Heart left ventricle (tissue), 16 donors: ENCODE results near the gene HHAT. TPM values are rescaled to one million over a fixed set of nuclear protein-coding genes. Genes with fewer than 3 reads are reported as not detected.

ENCODE experiments used
- ATAC-seq, 4 donors: fragments of 200-7000 bp; cut with Tn5 transposase; one replicate each; pipeline ENCODE4 v1.9.1; 2020 to 2022; ENCODE audit warnings: moderate library complexity in 4 of 4, mild to moderate bottlenecking in 3 of 4, moderate number of reproducible peaks in 1 of 4
- DNase-seq, 5 donors: peaks; one replicate each; pipeline ENCODE4 v3.0.0-alpha.2; 2020
- H3K27ac ChIP-seq, 12 donors: fragments of 200-600 bp; sonication (generic) in 4 of 12; one replicate each; pipeline versions ENCODE4 v1.5.0 to v1.8.0; 2016 to 2022; ENCODE audit warnings: mild to moderate bottlenecking in 2 of 12
- H3K27me3 ChIP-seq, 9 donors: fragments of 200-600 bp; sonication (generic) in 2 of 9; one replicate each; pipeline versions ENCODE4 v1.5.1 to v1.8.0; 2016 to 2022; ENCODE audit warnings: mild to moderate bottlenecking in 3 of 9
- H3K36me3 ChIP-seq, 9 donors: fragments of 200-600 bp; sonication (generic) in 2 of 9; one replicate each; pipeline versions ENCODE4 v1.5.0 to v1.8.0; 2018 to 2022; ENCODE audit warnings: mild to moderate bottlenecking in 2 of 9
- H3K4me1 ChIP-seq, 12 donors: fragments of 200-600 bp; sonication (generic) in 4 of 12; one replicate each; pipeline versions ENCODE4 v1.5.0 to v1.8.0; 2016 to 2022; ENCODE audit warnings: mild to moderate bottlenecking in 3 of 12
- H3K4me3 ChIP-seq, 12 donors: fragments of 200-600 bp; sonication (generic) in 4 of 12; one replicate each; pipeline versions ENCODE4 v1.5.0 to v1.8.0; 2017 to 2022; ENCODE audit warnings: mild to moderate bottlenecking in 9 of 12, moderate library complexity in 4 of 12
- H3K9me3 ChIP-seq, 12 donors: fragments of 200-600 bp; sonication (generic) in 4 of 12; one replicate each; pipeline versions ENCODE4 v1.5.0 to v1.8.0; 2016 to 2022; ENCODE audit warnings: mild to moderate bottlenecking in 1 of 12
- POLR2A ChIP-seq, 2 donors: fragments of 450-650 bp; IDR thresholded peaks; one replicate each; pipeline ENCODE4 v1.6.1; 2017; ENCODE audit warnings: antibody characterized with exemption in 2 of 2, mild to moderate bottlenecking in 2 of 2, moderate library complexity in 2 of 2
- WGBS, 4 donors: extraction: QIAGEN DNeasy Blood & Tissue Kit in 2 of 4; methylation state at CpG; one replicate each; pipeline versions ENCODE4 v1.1.5 to v1.1.7; 2013 to 2018; 5-methylcytosine and 5-hydroxymethylcytosine counted together
- intact Hi-C, 10 donors: fragments of 100-400 bp; cut with DNase I; formaldehyde crosslinking; loops; one replicate each; pipeline versions ENCODE4 v1.11.1 to v1.14.2; 2022
- polyA plus RNA-seq, 2 donors: library from polyadenylated mRNA; stranded (reverse); fragments of 200-250 nt; gene quantifications; one replicate each; pipeline ENCODE4 v1.2.3, GENCODE V29; 2013
- total RNA-seq, 9 donors: library from RNA; depleted of rRNA in 2 of 9; stranded (reverse); fragments of >200 nt in 2 of 9; fragmentation: NEBNext Ultra II Directional in 3 of 9; extraction: Animal tissue kit (Norgen Biotek cat#: 25700) in 3 of 9; gene quantifications; one replicate each; pipeline versions ENCODE4 v1.1.0 to v1.2.4, GENCODE V29; 2016 to 2023
- TF ChIP-seq, protein P1 (sequence below), 12 donors: fragments of 200-600 bp; sonication (generic) in 4 of 12; IDR thresholded peaks; one replicate each; pipeline versions ENCODE4 v1.5.0 to v1.8.0; 2018 to 2022; ENCODE audit warnings: antibody characterized with exemption in 12 of 12, mild to moderate bottlenecking in 5 of 12
- donor health status: ischemic (EF 13 %, LVEDD 7.1; RV severe dilation, severe dysfunction).
- donor health status: healthy with polysubstance abuse.
- donor health status: DM: no; HTN: yes; CAD: no.
- donor health status: DM: no; HTN: no; CAD: no.
- donor health status: ischemic (EF 25% LVEDD 6.9; RV normal size, moderate dysfunction).
- donor health status: ischemic (EF 25% LVEDD 5.7; RV mildly dilated, moderate dysfunction).
- donor health status: healthy.
- donor health status: DM: yes; HTN: yes; CAD: no.
- donor health status: ischemic (EF 35%, LVEDD 5.7; RV mildly dilated, moderate dysfunction).
- donor health status: nonischemic (EF 11% LVEDD 7.7; RV severe dilation, severe dysfunction).
- donor health status: DM: yes; HTN: yes; CAD: no.
- donor health status: PGD.
- donor health status: ischemic (EF 29% LVEDD 5.4; RV normal size, mild dysfunction).
- donor health status: nonischemic (EF 23%, LVEDD 6.1; RV moderate dilation, normal function).

The HHAT gene
- total and polyA plus RNA-seq, 11 donors: 0.98 to 4.7 (median 2.8) TPM

DNA sequence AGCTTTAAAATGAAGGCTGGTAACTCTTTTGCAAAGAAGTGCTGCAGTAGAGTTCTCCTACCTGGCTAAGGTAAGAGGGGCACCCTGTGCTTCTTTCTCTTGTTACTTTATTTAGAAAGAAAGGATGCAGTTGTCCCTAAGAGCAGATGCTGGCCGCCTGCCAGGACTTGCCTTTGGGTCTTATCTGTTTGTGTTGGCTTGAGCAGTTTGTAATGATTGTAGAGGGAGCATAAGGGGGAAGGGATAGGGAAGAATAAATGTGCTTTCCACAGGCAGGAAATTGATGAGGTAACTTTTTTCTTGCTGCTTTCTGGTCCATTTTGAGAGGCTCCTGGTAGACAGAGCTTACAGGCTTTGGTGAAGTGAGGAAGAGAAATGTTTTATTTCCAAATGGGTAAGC, 229.6 kb downstream of the HHAT start:
- DNase-seq (peak; percentile 38 to 75 (median 60)), ATAC-seq (peak in 3 of 4 donors; percentile 39 to 81 (median 44))
- Histone ChIP-seq H3K36me3 (no peaks in the 10 kb centered on the region), H3K4me1 (peaks cover 0 to 15% (median 7%) of the 10 kb centered on the region in 12 donors), H3K4me3 (no peak overlapping the region), H3K9me3 (no peaks in the 10 kb centered on the region), H3K27ac (no peak overlapping the region), H3K27me3 (no peaks in the 10 kb centered on the region)
- TF ChIP-seq POLR2A (IDR thresholded peaks at IDR 0.05): no peak
- TF ChIP-seq, protein P1, sequence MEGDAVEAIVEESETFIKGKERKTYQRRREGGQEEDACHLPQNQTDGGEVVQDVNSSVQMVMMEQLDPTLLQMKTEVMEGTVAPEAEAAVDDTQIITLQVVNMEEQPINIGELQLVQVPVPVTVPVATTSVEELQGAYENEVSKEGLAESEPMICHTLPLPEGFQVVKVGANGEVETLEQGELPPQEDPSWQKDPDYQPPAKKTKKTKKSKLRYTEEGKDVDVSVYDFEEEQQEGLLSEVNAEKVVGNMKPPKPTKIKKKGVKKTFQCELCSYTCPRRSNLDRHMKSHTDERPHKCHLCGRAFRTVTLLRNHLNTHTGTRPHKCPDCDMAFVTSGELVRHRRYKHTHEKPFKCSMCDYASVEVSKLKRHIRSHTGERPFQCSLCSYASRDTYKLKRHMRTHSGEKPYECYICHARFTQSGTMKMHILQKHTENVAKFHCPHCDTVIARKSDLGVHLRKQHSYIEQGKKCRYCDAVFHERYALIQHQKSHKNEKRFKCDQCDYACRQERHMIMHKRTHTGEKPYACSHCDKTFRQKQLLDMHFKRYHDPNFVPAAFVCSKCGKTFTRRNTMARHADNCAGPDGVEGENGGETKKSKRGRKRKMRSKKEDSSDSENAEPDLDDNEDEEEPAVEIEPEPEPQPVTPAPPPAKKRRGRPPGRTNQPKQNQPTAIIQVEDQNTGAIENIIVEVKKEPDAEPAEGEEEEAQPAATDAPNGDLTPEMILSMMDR (IDR thresholded peaks at IDR 0.05): no peak
- WGBS, 4 donors: 5 to 21% (median 9%) methylated on average over 1 of the region's 1 CpG
- intact Hi-C loops: no loop called here

GRCh38 chr1:210565306-210565705, 236.6 kb downstream of the HHAT start:
- Histone ChIP-seq H3K27me3 (no peaks in the 10 kb centered on the region), H3K27ac (no peak overlapping the region), H3K4me1 (no peaks in the 10 kb centered on the region), H3K9me3 (no peaks in the 10 kb centered on the region), H3K36me3 (no peaks in the 10 kb centered on the region), H3K4me3 (no peak overlapping the region)
- DNase-seq (no peak), ATAC-seq (no peak)
- 49 to 63% (median 56%) methylated on average over 2 of the region's 2 CpGs for WGBS, 4 donors
- TF ChIP-seq, protein P1 (IDR thresholded peaks at IDR 0.05): no peak
- TF ChIP-seq POLR2A (IDR thresholded peaks at IDR 0.05): no peak
- intact Hi-C loops: loop anchor here in 2 of 10 donors (10.0 kb wide), 2 partner anchors 91 to 111 kb away; no protein-coding TSS in a partner anchor

- DNase-seq (no peak), ATAC-seq (no peak)
- Histone ChIP-seq H3K27ac (no peak overlapping the region), H3K27me3 (no peaks in the 10 kb centered on the region), H3K4me1 (no peaks in the 10 kb centered on the region), H3K9me3 (no peaks in the 10 kb centered on the region), H3K36me3 (no peaks in the 10 kb centered on the region), H3K4me3 (no peak overlapping the region)
- intact Hi-C loops: loop anchor here in 2 of 10 donors (10.0 kb wide), 2 partner anchors 94 to 114 kb away; no protein-coding TSS in a partner anchor
- TF ChIP-seq, protein P1 (IDR thresholded peaks at IDR 0.05): no peak
- no peak for TF ChIP-seq POLR2A (IDR thresholded peaks at IDR 0.05)
Observed at GRCh38 chr1:210568631-210569030, 239.9 kb downstream of the HHAT start.

DNA sequence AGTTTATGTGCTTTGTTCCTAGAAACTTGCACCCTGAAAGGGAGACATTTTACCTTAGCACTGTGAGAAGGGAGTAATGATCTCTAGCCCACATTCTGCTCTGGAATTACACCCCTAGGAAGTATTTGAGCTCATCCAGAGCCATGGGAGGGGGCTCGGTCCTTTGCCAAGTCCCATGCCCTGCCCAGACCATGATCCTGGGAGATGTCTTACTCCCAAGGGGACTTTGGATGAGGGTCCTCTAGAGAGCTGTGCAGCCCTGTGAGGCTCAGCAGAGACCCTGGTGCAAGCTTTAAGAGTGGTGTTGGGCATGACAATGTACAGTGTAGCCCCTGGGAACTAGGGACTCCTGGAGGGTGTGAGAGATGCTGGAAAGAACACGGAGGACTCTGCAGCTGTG, 241.4 kb downstream of the HHAT start:
- Histone ChIP-seq H3K27ac (no peak overlapping the region), H3K27me3 (no peaks in the 10 kb centered on the region), H3K4me3 (no peak overlapping the region), H3K9me3 (no peaks in the 10 kb centered on the region), H3K36me3 (no peaks in the 10 kb centered on the region), H3K4me1 (no peaks in the 10 kb centered on the region)
- TF ChIP-seq, protein P1 (IDR thresholded peaks at IDR 0.05): no peak
- no peak for TF ChIP-seq POLR2A (IDR thresholded peaks at IDR 0.05)
- ATAC-seq (peak in 1 of 4 donors; percentile 22), DNase-seq (no peak)
- intact Hi-C loops: no loop called here
- WGBS, 4 donors: 87 to 100% (median 90%) methylated on average over 1 to 2 of the region's 2 CpGs
